ENCODE data around the gene BICD2. TPM values are rescaled to one million over a fixed set of nuclear protein-coding genes. Genes with fewer than 3 reads are reported as not detected.
A peak's percentile ranks its signal among the peaks of the same experiment; 100 is the strongest.

Gene BICD2
- total and polyA plus RNA-seq, 4 donors = 2.5 to 16.0 (median 11.2) TPM

DNA sequence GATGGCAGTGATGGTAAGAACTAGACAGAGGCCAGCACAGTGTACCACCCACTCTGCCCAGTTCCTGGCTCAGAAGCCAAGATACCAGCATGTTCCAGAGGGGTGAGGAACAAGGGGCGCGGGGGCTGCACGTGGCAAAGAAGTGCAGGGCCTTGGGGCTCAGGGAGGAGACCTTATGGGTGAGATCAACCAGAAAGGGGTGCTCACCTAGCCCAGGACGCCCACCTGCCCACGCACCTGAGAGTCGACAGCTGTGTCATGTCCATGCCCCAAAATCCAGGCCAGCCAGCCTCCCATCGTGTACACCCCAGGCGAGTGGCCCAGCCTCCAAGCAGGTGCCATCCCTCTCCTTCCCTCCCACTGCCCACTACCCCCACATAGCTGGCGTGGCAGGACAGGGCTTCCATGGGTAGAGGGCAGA lies 34.9 kb downstream of the BICD2 start:
- Histone ChIP-seq H3K36me3 (ENCODE audit: control insufficient read depth in 4 of 4, insufficient read depth in 3 of 4, low read depth in 1 of 4, low read length in 3 of 4) (peaks cover 0 to 5% (median 2%) of the 10 kb centered on the region in 4 donors), H3K4me1 (ENCODE audit: control insufficient read depth in 4 of 4, insufficient read depth in 4 of 4, low read length in 3 of 4) (peaks cover 0 to 2% (median under 1%) of the 10 kb centered on the region in 4 donors), H3K9me3 (ENCODE audit: control insufficient read depth in 4 of 4, low read length in 3 of 4) (no peaks in the 10 kb centered on the region), H3K4me3 (ENCODE audit: low read depth in 1 of 3, low read length in 3 of 3) (no peak overlapping the region), H3K27me3 (ENCODE audit: control insufficient read depth in 4 of 4, insufficient read depth in 4 of 4, low read length in 3 of 4) (no peaks in the 10 kb centered on the region), H3K27ac (ENCODE audit: low read depth in 1 of 2, low read length in 2 of 2) (no peak overlapping the region), H3K9ac (ENCODE audit: low read depth in 1 of 2, low read length in 2 of 2) (no peak overlapping the region)
- TF ChIP-seq NR2F2 (IDR thresholded peaks at IDR 0.05) (no peak), HNF4A (conservative IDR thresholded peaks at IDR 0.05) (no peak), HNF4G (IDR thresholded peaks at IDR 0.05) (no peak), EGR1 (IDR thresholded peaks at IDR 0.05; ENCODE audit: low read depth in 2 of 2) (no peak), RXRA (IDR thresholded peaks at IDR 0.05) (no peak), FOXA1 (IDR thresholded peaks at IDR 0.05) (no peak)
- TF ChIP-seq, protein P1, sequence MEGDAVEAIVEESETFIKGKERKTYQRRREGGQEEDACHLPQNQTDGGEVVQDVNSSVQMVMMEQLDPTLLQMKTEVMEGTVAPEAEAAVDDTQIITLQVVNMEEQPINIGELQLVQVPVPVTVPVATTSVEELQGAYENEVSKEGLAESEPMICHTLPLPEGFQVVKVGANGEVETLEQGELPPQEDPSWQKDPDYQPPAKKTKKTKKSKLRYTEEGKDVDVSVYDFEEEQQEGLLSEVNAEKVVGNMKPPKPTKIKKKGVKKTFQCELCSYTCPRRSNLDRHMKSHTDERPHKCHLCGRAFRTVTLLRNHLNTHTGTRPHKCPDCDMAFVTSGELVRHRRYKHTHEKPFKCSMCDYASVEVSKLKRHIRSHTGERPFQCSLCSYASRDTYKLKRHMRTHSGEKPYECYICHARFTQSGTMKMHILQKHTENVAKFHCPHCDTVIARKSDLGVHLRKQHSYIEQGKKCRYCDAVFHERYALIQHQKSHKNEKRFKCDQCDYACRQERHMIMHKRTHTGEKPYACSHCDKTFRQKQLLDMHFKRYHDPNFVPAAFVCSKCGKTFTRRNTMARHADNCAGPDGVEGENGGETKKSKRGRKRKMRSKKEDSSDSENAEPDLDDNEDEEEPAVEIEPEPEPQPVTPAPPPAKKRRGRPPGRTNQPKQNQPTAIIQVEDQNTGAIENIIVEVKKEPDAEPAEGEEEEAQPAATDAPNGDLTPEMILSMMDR (IDR thresholded peaks at IDR 0.05; ENCODE audit: low read depth, low read length, missing input control) = no peak
- TF ChIP-seq, protein P2, sequence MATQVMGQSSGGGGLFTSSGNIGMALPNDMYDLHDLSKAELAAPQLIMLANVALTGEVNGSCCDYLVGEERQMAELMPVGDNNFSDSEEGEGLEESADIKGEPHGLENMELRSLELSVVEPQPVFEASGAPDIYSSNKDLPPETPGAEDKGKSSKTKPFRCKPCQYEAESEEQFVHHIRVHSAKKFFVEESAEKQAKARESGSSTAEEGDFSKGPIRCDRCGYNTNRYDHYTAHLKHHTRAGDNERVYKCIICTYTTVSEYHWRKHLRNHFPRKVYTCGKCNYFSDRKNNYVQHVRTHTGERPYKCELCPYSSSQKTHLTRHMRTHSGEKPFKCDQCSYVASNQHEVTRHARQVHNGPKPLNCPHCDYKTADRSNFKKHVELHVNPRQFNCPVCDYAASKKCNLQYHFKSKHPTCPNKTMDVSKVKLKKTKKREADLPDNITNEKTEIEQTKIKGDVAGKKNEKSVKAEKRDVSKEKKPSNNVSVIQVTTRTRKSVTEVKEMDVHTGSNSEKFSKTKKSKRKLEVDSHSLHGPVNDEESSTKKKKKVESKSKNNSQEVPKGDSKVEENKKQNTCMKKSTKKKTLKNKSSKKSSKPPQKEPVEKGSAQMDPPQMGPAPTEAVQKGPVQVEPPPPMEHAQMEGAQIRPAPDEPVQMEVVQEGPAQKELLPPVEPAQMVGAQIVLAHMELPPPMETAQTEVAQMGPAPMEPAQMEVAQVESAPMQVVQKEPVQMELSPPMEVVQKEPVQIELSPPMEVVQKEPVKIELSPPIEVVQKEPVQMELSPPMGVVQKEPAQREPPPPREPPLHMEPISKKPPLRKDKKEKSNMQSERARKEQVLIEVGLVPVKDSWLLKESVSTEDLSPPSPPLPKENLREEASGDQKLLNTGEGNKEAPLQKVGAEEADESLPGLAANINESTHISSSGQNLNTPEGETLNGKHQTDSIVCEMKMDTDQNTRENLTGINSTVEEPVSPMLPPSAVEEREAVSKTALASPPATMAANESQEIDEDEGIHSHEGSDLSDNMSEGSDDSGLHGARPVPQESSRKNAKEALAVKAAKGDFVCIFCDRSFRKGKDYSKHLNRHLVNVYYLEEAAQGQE (IDR thresholded peaks at IDR 0.05) = no peak
- DNase-seq (ENCODE audit: low spot score) = no peak
- WGBS = 95% methylated on average over 9 of the region's 9 CpGs

DNA sequence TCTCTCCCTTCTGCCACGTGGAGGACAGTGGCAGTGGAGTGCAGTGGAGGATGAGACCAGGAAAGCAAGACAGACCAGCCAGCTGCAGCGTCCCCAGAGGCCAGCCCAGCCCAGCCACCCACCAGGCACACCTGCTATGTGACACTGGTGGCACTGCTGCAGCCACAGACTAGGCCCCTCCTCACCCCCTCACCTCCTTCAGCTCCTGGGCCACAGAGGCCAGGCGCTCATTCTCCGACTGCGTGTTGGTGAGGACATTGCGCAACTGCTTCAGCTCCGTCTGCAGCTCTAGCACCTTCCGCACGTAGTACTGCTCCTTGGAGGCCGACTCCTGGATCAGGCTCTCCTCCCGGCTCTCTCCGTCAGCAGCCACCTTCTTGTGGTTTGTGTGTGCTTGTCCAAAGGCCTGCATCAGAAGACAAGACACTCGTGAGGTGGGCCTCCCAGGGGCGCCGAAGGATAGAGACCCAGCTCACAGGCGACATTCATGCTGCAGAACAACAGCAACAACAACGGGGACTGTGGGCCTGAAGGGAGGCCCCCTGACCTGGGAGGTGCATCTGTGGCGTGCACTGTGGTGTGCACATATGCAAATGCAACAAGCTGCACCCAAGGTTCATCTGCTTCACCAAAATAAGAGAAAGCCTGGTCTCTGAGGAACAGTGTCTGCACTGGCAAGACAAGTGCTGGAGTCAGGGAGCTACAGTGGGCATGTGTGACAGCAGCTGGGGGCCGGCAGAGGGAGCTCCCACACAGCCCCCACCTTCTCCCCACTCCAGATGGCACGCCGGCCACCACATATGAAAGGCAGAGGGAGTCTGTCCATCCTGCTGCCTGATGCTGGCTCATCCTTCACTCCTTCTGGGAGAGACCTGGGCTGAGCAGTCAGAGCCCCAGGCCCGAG lies 35.5 kb downstream of the BICD2 start:
- 86% methylated on average over 22 of the region's 22 CpGs for WGBS
- Histone ChIP-seq H3K27ac (ENCODE audit: low read depth in 1 of 2, low read length in 2 of 2) (no peak overlapping the region), H3K4me3 (ENCODE audit: low read depth in 1 of 3, low read length in 3 of 3) (no peak overlapping the region), H3K4me1 (ENCODE audit: control insufficient read depth in 4 of 4, insufficient read depth in 4 of 4, low read length in 3 of 4) (peaks cover 0 to 2% (median under 1%) of the 10 kb centered on the region in 4 donors), H3K36me3 (ENCODE audit: control insufficient read depth in 4 of 4, insufficient read depth in 3 of 4, low read depth in 1 of 4, low read length in 3 of 4) (peaks cover 0 to 5% (median 2%) of the 10 kb centered on the region in 4 donors), H3K9ac (ENCODE audit: low read depth in 1 of 2, low read length in 2 of 2) (no peak overlapping the region), H3K27me3 (ENCODE audit: control insufficient read depth in 4 of 4, insufficient read depth in 4 of 4, low read length in 3 of 4) (no peaks in the 10 kb centered on the region), H3K9me3 (ENCODE audit: control insufficient read depth in 4 of 4, low read length in 3 of 4) (no peaks in the 10 kb centered on the region)
- TF ChIP-seq HNF4G (IDR thresholded peaks at IDR 0.05) (no peak), RAD21 (IDR thresholded peaks at IDR 0.05) (peak in 1 of 2 donors; percentile 65)
- peak; percentile 27 for DNase-seq (ENCODE audit: low spot score)
